HG03575 (cell line): ENCODE data around the gene SEL1L3.
"Not testable (repeated sequence)": the region's sequence is repeated elsewhere in the genome, so short reads cannot be mapped to it uniquely, and the experiment has no call there.

Experiments used
- ATAC-seq: cut with Tn5 transposase; IDR thresholded peaks from one replicate; pipeline ENCODE4 v1.9.1; 2021; ENCODE audit not compliant: unreplicated experiment, insufficient number of reproducible peaks, low FRiP score; ENCODE audit errors: extremely low read depth

Gene SEL1L3

DNA sequence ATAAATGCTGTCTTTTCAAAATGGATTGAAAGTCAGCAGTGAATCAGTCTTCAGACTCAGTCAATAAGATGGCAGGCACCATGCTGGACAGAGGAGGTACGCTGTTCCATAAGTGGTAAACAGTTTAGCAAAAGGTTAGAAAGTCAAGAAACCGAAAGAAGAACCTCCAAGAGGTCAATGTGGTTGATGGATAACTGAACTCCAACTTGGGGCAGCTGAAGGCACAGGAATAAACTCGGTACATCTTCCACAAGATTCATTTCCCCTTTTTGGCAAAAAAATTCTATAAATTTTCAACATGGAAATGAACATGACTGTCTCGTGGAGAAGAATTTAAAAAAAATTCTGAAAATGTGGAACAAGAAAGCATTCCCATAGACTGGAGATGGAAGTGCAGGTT is 18.4 kb upstream of the SEL1L3 start:
- no peak for ATAC-seq

DNA sequence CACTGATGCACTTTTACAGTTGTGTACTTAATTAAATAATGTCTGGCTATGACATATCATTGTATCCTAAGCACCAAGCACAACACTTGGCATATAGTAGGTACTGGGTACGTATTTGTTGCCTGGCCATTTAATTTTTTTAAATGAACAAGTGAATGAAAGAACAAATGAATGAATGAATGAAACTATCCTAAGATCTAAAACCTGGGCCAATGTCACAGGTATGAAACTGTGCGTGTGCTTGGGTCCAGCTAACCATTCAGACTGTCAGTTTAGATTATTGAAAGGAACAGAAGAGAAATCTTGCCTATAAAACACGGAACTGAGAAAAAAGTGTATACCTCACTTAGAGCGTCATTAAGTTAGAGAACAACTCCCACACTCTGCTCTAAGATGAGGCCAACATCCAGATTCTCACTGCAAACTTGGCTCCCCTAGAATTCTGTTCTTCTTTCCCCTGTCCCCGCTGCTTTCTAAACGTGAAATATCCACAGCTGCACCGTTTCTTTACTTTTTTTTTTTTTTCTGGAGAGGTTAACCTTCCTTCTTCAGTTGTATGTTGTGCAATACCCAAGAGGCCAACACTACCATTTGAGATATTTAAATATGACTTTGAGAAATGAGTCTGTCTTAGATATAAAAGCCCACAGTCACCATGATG is 17.3 kb upstream of the SEL1L3 start:
- ATAC-seq, result no peak

DNA sequence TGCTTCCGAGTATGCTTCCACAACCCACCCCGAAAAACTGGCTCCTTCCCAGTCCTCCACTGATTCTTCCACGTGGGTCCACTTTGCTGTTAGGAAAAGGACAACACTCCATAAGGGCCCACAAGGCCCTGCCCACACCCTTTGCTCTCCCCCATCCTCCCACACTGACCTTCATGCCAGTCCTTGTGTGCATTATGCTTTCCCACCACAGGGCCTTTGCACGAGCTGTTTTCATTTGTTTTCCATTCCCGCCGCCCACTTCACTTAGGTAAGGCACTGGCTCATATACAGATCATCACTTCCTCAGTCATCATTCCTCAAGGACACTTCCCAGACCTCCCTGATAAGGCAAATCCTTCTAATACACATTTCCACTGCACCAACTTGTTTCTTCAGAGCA is 16.8 kb upstream of the SEL1L3 start:
- ATAC-seq, result no peak

DNA sequence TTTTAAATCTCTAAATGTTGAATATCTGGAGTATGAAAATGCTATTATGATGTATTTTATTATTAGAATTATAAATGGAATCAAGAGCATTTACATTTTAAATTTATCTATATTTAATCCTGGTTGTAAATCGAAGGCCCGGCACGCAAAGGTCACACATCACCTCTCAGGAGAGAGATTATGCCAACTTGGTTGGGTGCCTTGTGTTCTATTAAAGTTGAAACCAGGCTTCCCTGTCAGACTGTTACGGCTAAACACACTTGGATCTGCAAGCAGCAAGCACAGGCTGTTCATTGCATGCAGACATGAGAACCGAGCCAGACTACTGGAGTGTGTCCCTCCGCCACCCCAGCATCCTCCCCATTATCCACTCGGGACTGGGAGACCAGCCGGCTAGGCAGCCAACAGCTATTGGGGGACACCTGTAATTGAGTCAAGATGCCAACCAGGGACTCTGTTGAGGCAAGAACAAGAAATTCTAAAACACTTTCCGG is 16.4 kb upstream of the SEL1L3 start:
- no peak for ATAC-seq

DNA sequence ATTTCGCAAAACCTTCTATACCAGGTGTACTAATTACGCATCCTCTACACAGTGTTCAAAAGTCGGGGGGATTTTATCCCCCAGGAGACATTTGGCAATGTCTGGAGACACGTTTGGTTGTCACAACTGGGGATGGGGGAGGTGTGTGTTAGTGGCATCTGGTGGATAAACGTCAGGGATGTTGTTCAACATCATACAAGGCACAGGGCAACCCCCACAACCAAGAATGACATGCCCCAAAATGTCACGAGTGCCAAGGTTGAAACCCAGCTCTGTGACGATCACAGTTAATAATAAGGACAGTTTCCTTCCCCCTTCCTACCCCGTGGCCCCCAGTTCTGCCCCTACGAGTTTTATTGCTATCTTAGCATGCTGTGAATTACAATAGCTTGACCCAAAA is 15.9 kb upstream of the SEL1L3 start:
- ATAC-seq, result no peak

DNA sequence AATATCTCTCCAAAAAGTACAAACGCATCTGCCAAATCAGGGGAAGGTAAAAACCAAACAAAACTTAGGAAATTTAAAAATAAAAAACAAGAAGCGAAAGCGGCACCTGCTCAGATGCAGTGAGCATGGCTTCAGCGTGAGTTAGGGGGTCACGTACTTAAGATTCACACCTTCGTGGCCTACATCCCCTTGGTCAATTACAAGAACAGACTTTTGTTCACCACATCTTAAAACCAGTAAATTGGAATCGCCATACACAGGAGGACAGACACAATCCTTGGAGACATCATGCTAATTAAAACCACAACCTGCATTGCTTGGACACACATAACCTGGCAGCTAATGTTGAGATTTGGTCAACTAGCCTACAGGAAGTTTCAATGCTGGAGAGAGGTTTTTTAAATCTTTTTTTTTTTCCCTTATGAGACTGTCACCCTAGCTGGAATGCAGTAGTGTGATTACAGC is 12.5 kb upstream of the SEL1L3 start:
- peak; percentile 37 for ATAC-seq

DNA sequence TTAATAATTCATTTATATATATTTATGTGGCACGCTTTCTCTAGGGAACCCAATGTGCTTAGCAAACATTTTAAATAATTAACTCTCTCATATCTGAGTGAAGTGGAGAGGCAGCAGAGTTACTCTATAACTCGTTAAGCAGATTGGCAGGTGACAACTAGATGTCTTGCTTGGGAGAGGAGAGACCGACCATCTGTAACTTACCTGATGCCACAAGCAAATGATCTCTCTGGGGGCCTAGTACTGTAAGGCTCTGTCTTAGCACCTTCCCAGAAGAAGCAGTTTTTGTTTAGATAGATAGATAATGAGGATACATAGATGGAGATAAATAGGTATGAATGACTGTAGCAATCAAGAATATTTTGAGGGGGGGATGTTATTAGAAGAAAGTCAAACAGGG is 11.9 kb upstream of the SEL1L3 start:
- ATAC-seq, result no peak

DNA sequence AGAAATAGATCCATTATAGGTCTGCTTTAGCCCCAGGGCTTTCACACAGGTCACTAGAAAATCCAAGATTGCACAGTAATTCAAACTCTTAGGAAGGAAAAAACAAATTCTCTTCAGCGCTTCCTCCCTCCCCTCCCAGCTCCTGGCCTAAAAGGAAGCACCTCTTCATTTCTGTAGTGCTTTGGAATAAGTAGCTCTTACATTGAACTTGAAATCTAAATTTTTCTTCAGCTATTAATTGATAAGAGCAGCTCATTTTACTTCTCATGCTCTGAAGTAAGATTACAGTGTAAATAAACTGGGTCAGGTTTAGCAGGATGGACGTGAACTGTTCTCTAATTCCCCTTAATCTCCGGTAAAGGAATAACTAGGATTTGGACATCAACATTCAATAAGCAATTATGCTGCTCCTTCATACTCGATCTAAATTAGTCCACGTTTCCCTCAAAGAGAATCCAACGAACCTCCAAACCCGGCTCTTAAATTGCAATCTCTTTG is 10.9 kb upstream of the SEL1L3 start:
- ATAC-seq, result no peak

DNA sequence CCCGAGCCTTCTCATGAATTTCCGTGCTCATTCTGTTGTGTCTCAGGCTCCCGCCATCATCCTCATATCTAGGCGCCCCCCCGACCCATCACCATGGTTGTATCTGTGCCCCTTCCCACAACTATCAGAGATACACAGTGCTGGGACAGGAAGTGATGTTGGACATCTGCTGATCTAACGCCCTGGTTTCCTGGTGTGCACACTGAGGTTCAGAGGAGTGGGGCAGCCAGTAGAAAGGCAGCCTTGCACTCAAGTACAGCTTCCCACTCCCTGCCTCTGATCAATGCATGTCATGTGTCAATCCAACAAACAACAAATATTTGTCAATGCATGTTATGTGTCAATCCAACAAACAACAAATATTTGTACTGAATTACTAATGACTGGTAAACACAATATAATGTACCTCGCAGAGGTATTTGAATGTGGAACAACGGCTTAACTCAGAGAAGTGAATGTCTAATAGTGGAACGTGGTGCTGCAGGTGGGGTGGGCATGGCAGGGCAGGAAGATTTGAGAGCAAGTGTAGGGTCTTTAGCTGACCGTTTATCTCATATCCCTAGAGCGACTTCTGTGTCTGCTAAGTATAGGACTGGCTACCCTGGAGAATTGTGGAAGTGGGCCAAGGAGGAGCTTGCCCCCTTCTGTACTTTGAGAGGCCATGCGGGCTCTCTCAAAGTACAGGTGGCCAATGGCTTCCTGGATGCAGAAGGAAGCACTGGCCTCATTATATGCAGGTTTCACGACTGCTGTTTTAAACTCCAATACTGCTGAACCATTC is 10.3 kb upstream of the SEL1L3 start:
- ATAC-seq, result no peak

DNA sequence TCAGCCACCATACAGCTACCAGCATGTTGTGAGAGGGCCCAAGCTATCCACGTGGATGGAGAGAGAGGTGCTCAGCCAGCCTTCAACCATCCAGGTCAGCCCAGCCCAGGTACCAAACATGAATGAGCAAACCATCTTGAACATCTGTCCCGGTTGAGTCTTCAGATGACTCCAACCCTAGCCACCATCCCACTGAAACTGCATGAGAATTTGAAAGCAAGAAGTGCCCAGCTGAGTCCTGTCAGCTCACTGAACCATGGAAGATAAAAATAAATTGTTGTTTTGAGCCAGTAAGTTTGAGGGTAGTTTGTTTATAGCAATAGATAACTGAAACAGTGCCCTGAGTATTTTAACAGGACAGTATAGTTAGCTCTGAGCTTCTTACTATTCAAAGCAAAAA is 7.3 kb upstream of the SEL1L3 start:
- ATAC-seq, result no peak

DNA sequence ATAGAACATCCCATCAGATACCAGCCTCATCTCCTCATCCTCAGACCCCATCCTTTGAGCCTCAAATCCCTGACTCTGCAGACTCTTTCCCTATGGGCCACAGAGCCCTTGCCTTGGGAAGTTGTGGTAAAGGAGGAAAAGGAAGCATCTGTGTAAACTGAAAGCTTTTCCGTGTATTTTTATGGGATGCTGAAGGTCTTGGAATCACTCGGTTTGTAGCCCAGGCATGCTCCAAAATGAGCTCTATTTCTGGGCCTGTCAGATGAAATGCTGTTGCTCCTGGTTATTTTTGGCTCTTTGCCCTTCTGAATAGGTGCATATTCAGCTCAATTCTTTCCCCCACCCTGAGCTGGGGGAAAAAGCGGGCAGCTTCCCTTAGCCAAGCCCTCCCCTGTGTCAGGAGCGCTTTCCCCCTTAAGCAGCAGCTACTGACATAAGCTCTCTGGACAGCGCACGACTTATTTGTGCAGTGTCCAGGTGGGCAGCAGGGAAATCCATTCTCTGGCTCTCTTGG is 5.0 kb upstream of the SEL1L3 start:
- ATAC-seq, result no peak

DNA sequence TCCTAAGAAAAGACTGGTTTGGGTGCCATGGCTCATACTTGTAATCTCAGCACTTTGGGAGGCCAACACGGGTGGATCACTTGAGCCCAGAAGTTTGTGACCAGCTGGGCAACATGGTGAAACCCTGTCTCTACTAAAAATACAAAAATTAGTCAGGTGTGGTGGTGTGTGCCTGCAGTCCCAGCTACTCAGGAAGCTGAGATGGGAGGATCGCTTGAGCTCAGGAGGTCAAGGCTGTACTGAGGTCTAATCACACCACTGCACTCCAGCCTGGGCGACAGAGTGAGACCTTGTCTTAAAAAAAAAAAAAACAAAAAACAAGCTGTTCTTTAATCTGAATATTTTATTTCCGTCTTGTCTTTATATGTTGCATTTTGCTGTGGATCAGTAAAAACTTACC is 3.6 kb upstream of the SEL1L3 start:
- not testable (repeated sequence) for ATAC-seq

DNA sequence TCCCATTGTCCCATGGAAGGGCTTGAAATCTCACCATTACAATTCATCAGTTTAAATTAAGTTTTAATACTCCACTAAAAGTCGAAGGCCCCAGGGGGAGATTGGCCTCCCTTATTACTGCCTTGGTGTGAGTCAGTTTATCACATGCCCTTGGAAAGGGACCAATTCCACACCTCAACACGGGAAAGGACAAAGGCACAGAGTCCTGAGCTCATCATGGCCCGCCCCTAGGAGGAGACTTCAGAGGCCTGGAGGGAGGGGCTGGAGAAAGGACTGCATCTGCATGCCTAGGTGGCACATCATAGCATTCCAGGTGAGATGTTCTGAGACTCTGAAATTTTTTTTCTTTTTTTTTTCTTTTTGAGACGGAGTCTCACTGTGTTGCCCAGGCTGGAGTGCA is 2.8 kb upstream of the SEL1L3 start:
- ATAC-seq, result no peak

DNA sequence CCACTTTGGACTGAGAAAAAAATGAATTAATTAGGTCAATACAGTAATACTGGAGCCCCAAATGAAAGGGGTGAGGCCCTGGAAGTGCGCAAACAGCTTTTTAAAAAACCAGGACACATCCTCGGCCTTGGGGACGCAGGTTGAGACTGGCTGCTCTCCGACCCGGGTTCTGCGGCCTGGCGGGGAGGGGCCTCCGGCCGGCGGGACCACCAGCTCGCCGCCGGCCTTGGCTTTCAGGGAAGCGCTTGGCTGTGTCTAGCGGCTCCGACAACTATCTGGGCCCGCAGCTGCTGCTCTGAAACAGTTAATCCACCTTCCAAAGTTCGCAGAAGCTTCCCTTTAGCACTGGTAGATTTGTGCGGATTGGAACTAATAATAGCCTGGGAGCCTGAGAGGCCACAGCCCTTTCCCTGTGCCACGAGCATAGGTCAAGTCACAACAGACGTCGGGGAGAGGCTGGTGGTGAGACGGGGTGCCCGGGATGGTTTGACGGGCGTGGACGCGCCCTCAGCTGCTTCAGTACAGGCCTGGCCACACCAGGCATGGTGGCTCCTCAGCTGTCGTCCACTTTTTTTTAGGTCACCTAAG is 1.1 kb upstream of the SEL1L3 start:
- ATAC-seq, result no peak

DNA sequence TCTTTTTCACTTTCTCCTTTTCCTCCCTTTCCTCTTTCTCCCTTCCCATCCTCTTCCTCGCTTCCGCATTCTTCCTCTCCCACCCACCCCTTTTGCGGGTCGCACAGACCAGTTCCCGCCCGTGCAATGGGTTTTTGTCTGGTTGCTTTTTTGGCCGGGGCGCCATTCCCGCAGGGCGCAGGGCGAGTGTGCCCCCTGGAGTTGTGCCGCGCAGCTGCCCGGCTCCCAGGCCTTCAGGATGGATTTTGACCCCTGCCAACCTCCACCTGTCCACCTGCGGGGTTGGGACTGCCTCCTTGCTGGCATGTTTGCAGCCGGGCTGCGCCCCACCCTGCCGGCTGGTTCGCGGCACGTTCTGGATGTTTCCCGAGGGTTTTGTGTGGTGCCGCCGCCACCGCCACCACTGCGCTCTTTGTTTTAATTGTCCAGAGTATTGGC is 578 bp upstream of the SEL1L3 start:
- ATAC-seq, result no peak

DNA sequence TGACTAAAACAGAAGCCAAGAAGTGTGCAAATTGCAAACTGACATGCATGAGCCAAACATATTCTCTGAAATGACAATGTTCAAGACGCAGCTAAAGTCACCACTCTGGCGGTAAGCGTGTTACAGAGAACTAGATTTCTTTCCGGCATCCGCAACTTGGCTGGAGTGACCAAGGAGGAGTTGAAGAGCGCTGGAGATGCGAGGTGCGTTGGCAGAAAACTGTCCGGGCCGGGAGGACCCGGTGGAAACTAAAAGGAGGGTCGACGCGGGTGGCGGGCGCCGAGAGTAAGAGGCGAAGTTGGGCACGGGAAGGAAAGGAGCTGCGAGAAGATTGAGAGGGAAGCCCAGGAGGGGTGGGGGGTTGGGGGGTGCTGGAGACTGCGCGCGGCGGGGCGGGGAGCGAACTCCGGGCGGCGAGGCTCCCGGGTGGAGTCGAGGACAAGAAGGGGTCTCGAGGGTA is 807 bp downstream of the SEL1L3 start:
- no peak for ATAC-seq

DNA sequence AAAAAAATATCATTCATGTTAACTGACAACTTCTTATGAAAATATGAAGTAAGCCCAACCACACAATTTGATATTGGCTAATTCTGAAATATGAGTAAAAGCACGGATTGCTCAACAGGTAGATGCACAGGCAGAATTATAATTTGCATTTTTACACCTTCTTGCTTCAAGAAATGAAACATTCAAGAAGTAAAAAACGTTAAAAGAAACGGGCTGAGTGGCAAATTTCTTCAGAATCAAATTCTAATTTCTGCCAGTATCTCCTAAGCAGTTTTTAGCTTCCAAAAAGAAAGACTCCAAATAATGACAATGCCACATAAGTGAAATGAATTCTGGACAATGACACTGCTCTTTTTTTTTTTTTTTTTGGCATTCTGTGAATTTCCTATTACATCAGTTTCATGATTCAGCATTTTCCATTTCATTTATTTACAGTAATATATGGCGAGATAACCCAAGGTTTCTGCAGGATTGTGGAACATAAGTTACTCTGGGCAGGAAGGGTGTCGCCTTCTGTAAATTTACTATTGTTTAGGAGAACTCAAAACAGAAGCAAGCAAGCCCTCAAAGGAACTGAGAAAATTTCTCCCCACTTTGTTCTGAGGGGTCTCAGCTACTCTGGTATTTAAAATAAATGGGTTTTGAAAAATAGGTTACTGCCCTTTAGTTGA is 1.4 kb downstream of the SEL1L3 start:
- no peak for ATAC-seq

DNA sequence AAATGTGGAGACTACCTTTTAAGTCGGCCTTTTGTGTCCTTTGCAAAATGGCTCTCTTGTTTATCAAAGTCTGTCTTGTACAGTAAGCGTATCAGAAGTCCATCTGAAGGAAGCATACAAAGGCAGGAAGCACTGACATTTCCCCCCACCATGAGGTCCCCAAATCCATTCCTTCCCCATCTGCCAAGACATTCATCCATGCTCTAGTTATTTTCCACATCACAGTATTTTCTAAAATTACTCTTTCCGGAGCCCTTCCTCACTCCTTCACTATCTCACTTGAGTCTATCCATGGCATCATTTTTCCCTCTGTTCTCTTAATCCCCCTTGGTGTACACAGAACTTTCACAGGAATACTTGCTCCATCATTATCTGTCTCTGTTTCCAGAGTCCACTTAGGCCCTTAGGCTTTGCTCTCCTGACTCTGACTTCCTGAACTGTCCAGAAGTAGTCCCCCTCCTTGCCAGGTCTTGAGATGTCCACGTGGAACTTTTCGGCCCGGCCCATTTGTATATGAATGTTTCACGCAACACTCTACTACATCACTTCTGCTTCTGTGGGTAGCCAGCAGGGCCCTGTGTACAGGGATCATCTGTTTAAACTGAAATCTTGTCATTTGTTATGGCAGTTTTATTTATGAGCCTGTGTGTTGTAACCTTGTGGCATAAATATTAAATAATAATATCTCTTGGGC is 2.1 kb downstream of the SEL1L3 start:
- ATAC-seq, result no peak
